Jurkat, Clone E6-1 (cell line): ENCODE results near the gene SFXN5.
A peak's percentile ranks its signal among the peaks of the same experiment; 100 is the strongest.

Source experiments
- DNase-seq: peaks from one replicate; pipeline ENCODE4 v3.0.0-alpha.2; 2011; ENCODE audit warnings: low read depth, low spot score
- H3K4me3 ChIP-seq: 2 replicates; pipeline ENCODE4 v1.5.1; 2011; ENCODE audit warnings: mild to moderate bottlenecking, low read length, control low read depth, moderate library complexity

Gene SFXN5

GRCh38 chr2:72968286-72968685, 103.2 kb downstream of the SFXN5 start:
- no peak overlapping the region for H3K4me3 ChIP-seq
- DNase-seq = no peak

- no peak for DNase-seq
- no peak overlapping the region for H3K4me3 ChIP-seq
These were observed 105.6 kb downstream of the SFXN5 start for GRCh38 chr2:72965770-72966450.

DNA sequence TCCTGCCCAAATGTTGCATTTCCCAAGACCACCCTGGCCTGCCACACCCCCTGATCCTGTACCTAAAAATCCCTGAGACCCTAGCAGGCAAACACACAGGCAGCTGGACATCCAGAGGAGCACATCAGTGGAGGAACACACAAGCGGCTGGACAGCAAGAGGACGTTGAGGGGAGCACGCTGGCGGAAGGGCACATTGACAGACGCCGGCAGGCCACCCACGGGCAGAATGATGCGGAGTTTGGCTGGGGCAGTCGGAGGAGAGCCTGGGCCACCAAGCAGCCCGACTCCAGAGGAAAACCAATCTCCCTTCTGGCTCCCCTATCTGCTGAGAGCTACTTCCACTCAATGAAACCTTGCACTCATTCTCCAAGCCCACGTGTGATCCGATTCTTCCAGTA, 106.5 kb downstream of the SFXN5 start:
- no peak overlapping the region for H3K4me3 ChIP-seq
- DNase-seq = no peak

- no peak overlapping the region for H3K4me3 ChIP-seq
- no peak for DNase-seq
These were observed 107.4 kb downstream of the SFXN5 start for GRCh38 chr2:72964146-72964525.

GRCh38 chr2:72963423-72964145, 107.9 kb downstream of the SFXN5 start:
- H3K4me3 ChIP-seq = no peak overlapping the region
- DNase-seq = no peak

- no peak for DNase-seq
- H3K4me3 ChIP-seq = no peak overlapping the region
These were observed 108.6 kb downstream of the SFXN5 start for GRCh38 chr2:72962911-72963310.

GRCh38 chr2:72961853-72962468, 109.6 kb downstream of the SFXN5 start:
- DNase-seq = no peak
- no peak overlapping the region for H3K4me3 ChIP-seq

DNA sequence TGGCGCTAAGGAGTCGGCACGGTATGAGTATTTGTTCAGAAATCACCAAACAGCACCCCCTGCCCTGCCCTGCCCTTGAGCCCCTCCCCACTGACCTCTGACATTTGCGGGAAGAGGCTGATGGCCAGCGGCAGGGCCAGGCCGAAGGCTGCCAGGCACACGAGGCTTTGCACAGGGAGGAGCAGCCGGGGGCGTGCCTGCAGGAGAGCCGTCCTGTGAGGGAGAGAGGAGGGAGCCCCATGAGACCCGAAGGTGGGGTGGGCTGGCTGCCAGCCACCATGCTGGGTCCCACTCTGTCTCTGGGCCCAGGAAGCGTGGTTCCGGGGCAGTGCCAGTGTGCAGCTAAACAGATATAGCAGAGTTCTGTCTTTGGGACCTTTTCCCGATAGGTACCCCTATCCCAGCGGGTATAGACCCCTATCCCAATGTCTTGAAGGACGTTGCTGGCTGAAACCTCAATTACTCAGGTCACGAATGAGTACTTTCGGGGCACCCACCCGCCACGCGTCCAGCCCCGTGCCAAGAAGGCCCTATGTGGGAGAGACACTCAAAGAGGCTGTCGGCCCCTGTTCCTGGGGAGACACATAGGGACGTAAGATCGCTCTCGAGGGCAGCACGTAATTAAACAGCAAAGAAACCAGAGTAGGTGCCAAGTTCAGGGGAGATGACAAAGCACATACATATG, 110.3 kb downstream of the SFXN5 start:
- DNase-seq = no peak
- no peak overlapping the region for H3K4me3 ChIP-seq

DNA sequence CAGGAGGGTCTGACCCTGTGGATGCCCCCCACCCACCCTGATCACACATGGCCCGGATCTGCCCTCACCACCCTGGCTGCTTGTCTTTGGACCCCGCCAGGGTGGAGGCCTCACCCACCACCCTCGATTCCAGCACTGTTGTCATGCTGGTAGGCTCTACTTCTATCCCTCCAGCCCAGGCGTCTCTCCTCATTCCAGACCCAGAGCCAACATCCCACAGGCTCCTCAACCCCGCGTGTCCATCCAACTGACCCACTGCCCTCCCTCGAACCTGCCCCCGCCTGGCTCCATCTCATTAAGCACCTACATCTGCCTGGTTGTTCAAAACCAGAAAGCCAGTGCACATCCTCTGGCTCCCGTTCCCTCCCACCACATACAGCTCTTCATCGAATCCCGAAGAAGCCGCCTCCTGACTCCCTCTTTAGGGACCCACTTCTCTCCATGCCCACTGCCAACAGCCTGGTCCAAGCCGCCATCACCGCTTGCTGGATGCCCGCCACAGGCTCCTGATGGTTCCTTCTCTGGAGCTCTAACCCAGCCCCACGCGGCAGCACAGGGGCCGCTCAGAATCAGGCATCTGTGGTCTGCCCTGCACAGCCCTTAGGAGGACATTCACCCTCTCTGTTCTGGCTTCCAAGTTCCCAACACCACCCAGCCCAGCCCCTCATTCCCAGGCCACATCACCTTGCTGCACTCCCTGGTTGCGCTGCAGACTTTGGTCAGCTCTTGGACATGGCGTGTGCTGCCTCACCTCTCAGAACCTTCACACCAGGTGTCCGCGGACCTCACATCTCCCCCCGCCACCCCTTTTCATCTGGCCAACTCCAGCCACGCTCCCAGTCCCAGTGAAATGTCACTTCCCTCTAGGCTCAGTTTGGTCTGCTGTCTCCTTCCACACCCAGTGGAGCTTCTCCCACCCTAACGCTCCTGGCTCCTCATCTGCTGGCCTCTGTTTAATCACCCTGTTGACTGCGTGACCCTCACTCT, 111.2 kb downstream of the SFXN5 start:
- no peak overlapping the region for H3K4me3 ChIP-seq
- no peak for DNase-seq

DNA sequence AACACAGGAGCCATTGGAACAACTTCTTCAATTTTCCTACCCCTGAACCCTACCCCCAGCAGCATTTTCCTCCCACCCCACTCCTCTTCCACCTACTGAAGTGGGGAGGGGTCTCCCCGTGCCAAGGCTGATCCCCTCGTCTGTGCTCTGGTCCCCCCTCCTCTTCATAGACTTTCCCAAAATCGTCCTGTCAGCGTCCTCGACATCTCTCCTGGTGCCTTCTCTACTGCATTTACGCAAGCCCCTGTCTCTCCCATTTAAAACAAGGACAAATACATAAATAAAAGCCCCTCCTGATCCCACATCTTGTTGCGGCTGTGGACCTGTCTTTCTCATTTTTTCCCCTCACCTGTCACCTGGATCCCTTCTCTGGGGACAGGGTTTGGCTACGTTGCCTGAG, 112.0 kb downstream of the SFXN5 start:
- no peak overlapping the region for H3K4me3 ChIP-seq
- no peak for DNase-seq

DNA sequence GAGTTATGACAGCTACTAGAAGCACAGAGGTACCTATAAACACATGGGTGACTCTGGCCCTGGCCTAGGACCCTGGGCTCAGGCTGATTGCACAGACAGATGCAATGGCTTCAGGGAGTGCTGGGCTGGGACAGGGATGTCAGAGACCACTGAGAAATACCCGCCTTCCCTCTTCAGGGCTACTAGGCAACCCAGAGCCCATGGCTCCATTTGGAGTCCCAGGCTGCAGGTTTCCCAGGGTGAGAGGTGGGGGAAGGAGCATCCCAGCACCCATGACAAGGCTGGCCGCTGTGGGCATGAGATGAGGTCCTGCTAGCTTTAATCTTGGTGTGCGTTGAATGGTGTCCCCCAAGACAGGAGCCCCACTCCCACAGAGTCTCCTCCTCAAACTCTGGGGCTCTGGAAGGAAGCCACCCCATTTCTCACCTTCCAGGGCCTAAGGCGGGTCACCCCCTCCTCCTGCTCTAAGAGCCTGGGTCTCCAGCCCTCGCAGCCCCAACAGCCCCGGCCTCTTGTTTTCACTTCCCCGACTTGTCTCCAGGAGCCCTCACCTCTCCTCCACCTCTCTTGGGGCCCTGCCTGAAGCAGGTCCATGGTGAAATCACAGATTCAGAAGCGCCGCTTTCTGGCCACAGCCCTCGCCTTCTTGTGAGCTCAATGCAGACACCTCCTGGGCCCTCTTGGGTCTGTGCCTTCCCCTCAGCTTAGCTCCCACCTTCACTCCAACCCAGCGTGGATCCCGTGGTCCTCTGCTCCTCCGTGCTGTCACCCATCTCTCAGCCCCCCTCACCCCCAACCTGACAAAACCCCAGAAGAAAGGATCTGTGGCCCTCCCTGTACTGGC, 112.7 kb downstream of the SFXN5 start:
- DNase-seq = no peak
- H3K4me3 ChIP-seq = no peak overlapping the region

GRCh38 chr2:72956936-72957335, 114.6 kb downstream of the SFXN5 start:
- no peak for DNase-seq

GRCh38 chr2:72956050-72956395, 115.5 kb downstream of the SFXN5 start:
- H3K4me3 ChIP-seq = no peak overlapping the region
- DNase-seq = no peak

More at GRCh38 chr2:72956936-72957335, 114.6 kb downstream of the SFXN5 start:
- no peak overlapping the region for H3K4me3 ChIP-seq

- no peak overlapping the region for H3K4me3 ChIP-seq
These were observed 116.1 kb downstream of the SFXN5 start for GRCh38 chr2:72955228-72956049.

DNA sequence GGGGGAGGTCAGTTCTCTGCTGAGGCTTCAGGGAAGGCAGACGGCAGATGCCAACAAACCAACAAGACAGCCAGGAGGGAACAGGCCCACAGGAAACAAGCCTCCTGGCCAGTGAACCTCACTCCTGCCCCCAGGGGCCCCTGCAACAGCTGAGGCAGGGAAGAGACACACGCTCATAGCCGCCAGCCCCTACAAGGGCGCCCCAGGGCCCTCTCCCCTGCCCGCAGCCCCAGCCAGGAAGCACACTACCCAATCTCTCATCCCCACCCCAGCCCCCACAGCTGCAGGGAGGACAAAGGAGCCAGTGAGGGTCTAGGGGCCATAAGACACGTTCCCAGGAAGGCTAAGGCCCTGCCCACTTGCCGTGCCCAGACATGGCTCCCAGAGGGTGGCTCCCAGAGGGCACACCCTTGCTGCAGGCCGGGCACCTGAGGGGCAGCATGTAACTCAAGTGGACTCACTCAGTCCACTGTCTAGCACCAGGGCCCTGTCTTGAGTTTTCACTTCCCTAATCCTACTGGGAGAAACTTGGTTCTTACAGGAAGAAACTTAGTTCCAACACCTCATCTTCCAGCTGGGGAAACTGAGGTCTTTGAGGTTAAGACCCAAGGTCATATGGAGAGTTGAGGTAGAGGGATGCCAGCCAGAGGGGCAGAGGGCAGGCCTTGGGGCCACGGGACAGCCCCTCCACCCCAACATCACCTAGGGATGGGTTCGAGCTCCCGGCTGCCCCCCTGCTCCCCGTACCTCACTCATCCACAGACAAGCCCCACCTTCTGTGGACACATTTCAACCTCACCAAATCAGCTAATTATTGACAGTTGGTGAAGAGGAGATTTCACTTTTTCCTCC, 116.9 kb downstream of the SFXN5 start:
- peak overlapping the region; percentile 48 for H3K4me3 ChIP-seq
- no peak for DNase-seq

More at GRCh38 chr2:72955228-72956049, 116.1 kb downstream of the SFXN5 start:
- no peak for DNase-seq

DNA sequence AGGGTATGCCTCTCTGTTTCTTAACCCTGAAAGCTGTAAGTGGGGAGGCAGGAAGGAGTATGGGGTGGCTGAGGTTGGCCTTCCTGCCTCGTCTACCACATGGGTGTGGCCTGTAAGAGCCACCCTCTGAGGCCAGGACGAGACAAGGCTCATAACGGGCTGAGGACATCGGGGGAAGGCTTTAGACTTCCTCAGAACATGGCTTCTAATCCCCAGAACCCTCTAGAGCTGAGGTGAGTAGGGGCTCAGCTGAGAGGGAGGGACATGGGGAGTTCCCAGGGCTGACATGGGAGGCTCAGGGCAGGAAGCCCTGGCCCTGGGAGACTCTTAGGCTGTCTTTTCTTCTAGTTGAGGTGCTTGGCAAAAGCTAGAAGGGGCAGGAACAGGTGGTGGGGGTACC, 117.5 kb downstream of the SFXN5 start:
- peak overlapping the region; percentile 48 for H3K4me3 ChIP-seq
- DNase-seq = peak; percentile 63
